Astrocyte (in vitro differentiated cells and primary cell): Measurements from ENCODE around the gene SGK1. TPM values are rescaled to one million over a fixed set of nuclear protein-coding genes. Genes with fewer than 3 reads are reported as not detected.

Experiments used
- DNase-seq: peaks from one replicate; pipeline ENCODE4 v3.0.0-alpha.2; 2010; ENCODE audit warnings: low read depth
- FAIRE-seq: peaks from 2 replicates; lab custom pipeline; 2011; peaks lifted over from hg19 to GRCh38; lab: Jason Lieb, UNC
- H2AFZ ChIP-seq: 2 replicates; pipeline ENCODE4 v1.6.0; 2012; ENCODE audit warnings: low read depth, low read length, inconsistent platforms
- H3K27ac ChIP-seq: 2 replicates; pipeline ENCODE4 v1.5.1; 2011; ENCODE audit warnings: low read depth, low read length, inconsistent platforms
- H3K27me3 ChIP-seq: 2 replicates; pipeline ENCODE4 v1.6.0; 2011; ENCODE audit warnings: low read length, inconsistent platforms; ENCODE audit not compliant: insufficient read depth
- H3K36me3 ChIP-seq: 2 replicates; pipeline ENCODE4 v1.5.1; 2011; ENCODE audit warnings: low read length, inconsistent platforms; ENCODE audit not compliant: insufficient read depth
- H3K4me1 ChIP-seq: 2 replicates; pipeline ENCODE4 v1.5.1; 2011; ENCODE audit warnings: low read length, inconsistent platforms; ENCODE audit not compliant: insufficient read depth
- H3K4me2 ChIP-seq: 2 replicates; pipeline ENCODE4 v1.6.0; 2012; ENCODE audit warnings: low read length, inconsistent platforms
- H3K4me3 ChIP-seq: 2 replicates; pipeline ENCODE4 v1.5.1; 2011; ENCODE audit warnings: low read depth, mild to moderate bottlenecking, low read length, inconsistent platforms; ENCODE audit not compliant: insufficient read depth
- H3K79me2 ChIP-seq: 2 replicates; pipeline ENCODE4 v1.6.0; 2012; ENCODE audit warnings: mild to moderate bottlenecking, low read length, inconsistent platforms; ENCODE audit not compliant: insufficient read depth
- H3K9ac ChIP-seq: 2 replicates; pipeline ENCODE4 v1.6.0; 2012; ENCODE audit warnings: mild to moderate bottlenecking, low read length, inconsistent platforms
- H3K9me3 ChIP-seq: 2 replicates; pipeline ENCODE4 v1.5.1; 2012; ENCODE audit warnings: low read depth, mild to moderate bottlenecking, low read length, inconsistent platforms; ENCODE audit not compliant: insufficient read depth
- H4K20me1 ChIP-seq: 2 replicates; pipeline ENCODE4 v1.6.0; 2012; ENCODE audit warnings: low read length, inconsistent platforms; ENCODE audit not compliant: insufficient read depth
- H3K27ac Mint-ChIP-seq: one replicate; pipeline ENCODE4 v1.8.0; 2021; ENCODE audit warnings: mild to moderate bottlenecking, mixed read lengths; ENCODE audit not compliant: unreplicated experiment
- H3K27me3 Mint-ChIP-seq: one replicate; pipeline ENCODE4 v1.8.0; 2021; ENCODE audit warnings: low read depth, mixed read lengths; ENCODE audit not compliant: unreplicated experiment
- H3K36me3 Mint-ChIP-seq: one replicate; pipeline ENCODE4 v1.8.0; 2021; ENCODE audit warnings: low read depth, mixed read lengths; ENCODE audit not compliant: unreplicated experiment
- H3K4me1 Mint-ChIP-seq: one replicate; pipeline ENCODE4 v1.8.0; 2021; ENCODE audit warnings: low read depth, mixed read lengths; ENCODE audit not compliant: unreplicated experiment
- H3K4me3 Mint-ChIP-seq: one replicate; pipeline ENCODE4 v1.8.0; 2021; ENCODE audit warnings: mild to moderate bottlenecking, moderate library complexity, mixed read lengths; ENCODE audit not compliant: unreplicated experiment
- H3K9me3 Mint-ChIP-seq: one replicate; pipeline ENCODE4 v1.8.0; 2021; ENCODE audit warnings: mild to moderate bottlenecking, mixed read lengths; ENCODE audit not compliant: unreplicated experiment
- CTCF ChIP-seq: IDR thresholded peaks from 2 replicates; pipeline ENCODE4 v1.5.1; 2011; ENCODE audit warnings: low read depth, mild to moderate bottlenecking, inconsistent platforms, low read length, moderate library complexity; ENCODE audit not compliant: insufficient read depth
- EZH2 ChIP-seq: IDR thresholded peaks from 2 replicates; pipeline ENCODE4 v1.6.1; 2012; ENCODE audit warnings: mild to moderate bottlenecking, low read length, inconsistent platforms; ENCODE audit not compliant: insufficient read depth
- total RNA-seq: library from RNA; stranded (reverse); gene quantifications from 2 replicates; pipeline ENCODE4 v1.2.1, GENCODE V29; 2021

SGK1 gene
- total RNA-seq, 1 donor from 2014 or later, result 117 TPM

GRCh38 chr6:134173936-134174671, 143.8 kb downstream of the SGK1 start:
- Mint-ChIP-seq H3K4me1 (peaks cover 41% of the 10 kb centered on the region), H3K4me3 (peak overlapping the region; percentile 100), H3K27me3 (no peaks in the 10 kb centered on the region), H3K9me3 (no peaks in the 10 kb centered on the region), H3K27ac (peak overlapping the region; percentile 96), H3K36me3 (peaks cover 34% of the 10 kb centered on the region)
- peaks cover 60% of the 10 kb centered on the region for H3K4me1 ChIP-seq
- DNase-seq, result peak; percentile 69
- H3K4me3 ChIP-seq, result peak overlapping the region; percentile 95
- peak overlapping the region; percentile 93 for H3K4me2 ChIP-seq
- no peak for FAIRE-seq
- H4K20me1 ChIP-seq, result peaks cover 55% of the 10 kb centered on the region
- TF ChIP-seq CTCF, result peak; percentile 92
- TF ChIP-seq EZH2, result no peak
- H3K79me2 ChIP-seq, result peaks cover 52% of the 10 kb centered on the region
- H3K27ac ChIP-seq, result peak overlapping the region; percentile 95
- H3K9ac ChIP-seq, result peak overlapping the region; percentile 95
- peaks cover 48% of the 10 kb centered on the region for H3K36me3 ChIP-seq
- no peak overlapping the region for H2AFZ ChIP-seq
- H3K9me3 ChIP-seq, result no peaks in the 10 kb centered on the region
- no peaks in the 10 kb centered on the region for H3K27me3 ChIP-seq

GRCh38 chr6:134173366-134173725, 144.6 kb downstream of the SGK1 start:
- peak overlapping the region; percentile 41 for H3K27ac ChIP-seq
- Mint-ChIP-seq H3K9me3 (no peaks in the 10 kb centered on the region), H3K27me3 (no peaks in the 10 kb centered on the region), H3K4me1 (peaks cover 39% of the 10 kb centered on the region), H3K36me3 (peaks cover 34% of the 10 kb centered on the region), H3K4me3 (peak overlapping the region; percentile 100), H3K27ac (peak overlapping the region; percentile 96)
- peaks cover 54% of the 10 kb centered on the region for H3K36me3 ChIP-seq
- H3K9ac ChIP-seq, result peak overlapping the region; percentile 95
- no peak for DNase-seq
- H3K4me1 ChIP-seq, result peaks cover 57% of the 10 kb centered on the region
- no peak for TF ChIP-seq CTCF
- TF ChIP-seq EZH2, result no peak
- peak overlapping the region; percentile 95 for H3K4me3 ChIP-seq
- peaks cover 52% of the 10 kb centered on the region for H3K79me2 ChIP-seq
- FAIRE-seq, result peak; percentile 49
- H3K4me2 ChIP-seq, result peak overlapping the region; percentile 93
- H4K20me1 ChIP-seq, result peaks cover 61% of the 10 kb centered on the region
- no peak overlapping the region for H2AFZ ChIP-seq
- H3K9me3 ChIP-seq, result no peaks in the 10 kb centered on the region
- no peaks in the 10 kb centered on the region for H3K27me3 ChIP-seq
